OCI-LY7 (cell line): Measurements from ENCODE around the gene DGKD.

Experiments used
- EZH2phosphoT487 ChIP-seq: fragments of 200-600 bp; sonication (generic); IDR thresholded peaks from 2 replicates; pipeline ENCODE4 v1.6.1; 2018; ENCODE audit warnings: low read depth, borderline replicate concordance, mild to moderate bottlenecking, mixed run types, antibody characterized with exemption, low read length, moderate library complexity, mixed read lengths
- TF ChIP-seq, protein P1 (sequence below): fragments of 200-600 bp; sonication (generic); conservative IDR thresholded peaks from 2 replicates; pipeline ENCODE4 v1.5.1; 2014; ENCODE audit warnings: mild to moderate bottlenecking, antibody characterized with exemption, low read length, moderate library complexity, mixed read lengths

DNA sequence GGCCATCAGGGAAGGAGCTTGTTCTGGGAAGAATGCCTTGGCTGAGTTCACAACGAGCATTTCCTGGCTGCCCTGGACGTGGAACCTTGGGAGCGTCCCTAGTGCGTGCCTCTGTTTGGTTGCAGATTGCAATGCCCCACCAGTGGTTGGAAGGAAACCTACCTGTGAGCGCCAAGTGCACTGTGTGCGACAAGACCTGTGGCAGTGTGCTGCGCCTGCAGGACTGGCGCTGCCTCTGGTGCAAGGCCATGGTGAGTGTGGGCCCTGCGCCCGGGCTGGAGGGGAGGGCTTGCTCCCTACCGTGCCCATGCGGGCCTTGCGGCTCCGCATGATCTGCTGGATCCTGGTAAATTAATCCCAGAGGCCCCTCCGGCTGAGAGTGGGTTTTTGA is 81.9 kb downstream of the DGKD start:
- TF ChIP-seq, protein P1, sequence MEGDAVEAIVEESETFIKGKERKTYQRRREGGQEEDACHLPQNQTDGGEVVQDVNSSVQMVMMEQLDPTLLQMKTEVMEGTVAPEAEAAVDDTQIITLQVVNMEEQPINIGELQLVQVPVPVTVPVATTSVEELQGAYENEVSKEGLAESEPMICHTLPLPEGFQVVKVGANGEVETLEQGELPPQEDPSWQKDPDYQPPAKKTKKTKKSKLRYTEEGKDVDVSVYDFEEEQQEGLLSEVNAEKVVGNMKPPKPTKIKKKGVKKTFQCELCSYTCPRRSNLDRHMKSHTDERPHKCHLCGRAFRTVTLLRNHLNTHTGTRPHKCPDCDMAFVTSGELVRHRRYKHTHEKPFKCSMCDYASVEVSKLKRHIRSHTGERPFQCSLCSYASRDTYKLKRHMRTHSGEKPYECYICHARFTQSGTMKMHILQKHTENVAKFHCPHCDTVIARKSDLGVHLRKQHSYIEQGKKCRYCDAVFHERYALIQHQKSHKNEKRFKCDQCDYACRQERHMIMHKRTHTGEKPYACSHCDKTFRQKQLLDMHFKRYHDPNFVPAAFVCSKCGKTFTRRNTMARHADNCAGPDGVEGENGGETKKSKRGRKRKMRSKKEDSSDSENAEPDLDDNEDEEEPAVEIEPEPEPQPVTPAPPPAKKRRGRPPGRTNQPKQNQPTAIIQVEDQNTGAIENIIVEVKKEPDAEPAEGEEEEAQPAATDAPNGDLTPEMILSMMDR = no peak
- TF ChIP-seq EZH2phosphoT487 = no peak
